ENCODE data around the gene LCP2. TPM values are rescaled to one million over a fixed set of nuclear protein-coding genes. Genes with fewer than 3 reads are reported as not detected.
A peak's percentile ranks its signal among the peaks of the same experiment; 100 is the strongest.

LCP2 gene
- total RNA-seq, 1 donor from 2014 or later, result not detected

DNA sequence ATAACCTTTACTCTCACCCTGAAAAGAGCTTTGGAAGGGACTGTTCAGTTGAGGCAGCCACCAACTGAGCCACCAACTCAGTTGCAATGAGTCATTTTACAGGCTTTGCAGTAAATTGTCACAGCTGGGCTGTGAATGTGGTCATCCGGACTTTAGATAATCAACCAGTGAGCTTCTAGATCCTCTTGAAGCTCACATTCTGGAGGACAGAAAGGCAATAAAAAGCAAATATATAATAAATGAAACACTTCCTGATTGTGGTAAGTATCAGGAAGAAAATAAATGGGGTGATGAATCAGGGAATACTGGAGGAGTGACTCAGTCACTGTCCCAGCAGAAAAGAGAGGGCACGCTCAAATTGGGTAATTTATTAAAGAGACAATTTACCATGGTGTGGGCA lies 78.0 kb downstream of the LCP2 start:
- no peak overlapping the region for H3K4me3 Mint-ChIP-seq (ENCODE audit: unreplicated experiment)
- no peak for DNase-seq (ENCODE audit: extremely low spot score, unreplicated experiment)
- H3K27me3 Mint-ChIP-seq (ENCODE audit: unreplicated experiment), result peaks cover 8% of the 10 kb centered on the region
- TF ChIP-seq, protein P1, sequence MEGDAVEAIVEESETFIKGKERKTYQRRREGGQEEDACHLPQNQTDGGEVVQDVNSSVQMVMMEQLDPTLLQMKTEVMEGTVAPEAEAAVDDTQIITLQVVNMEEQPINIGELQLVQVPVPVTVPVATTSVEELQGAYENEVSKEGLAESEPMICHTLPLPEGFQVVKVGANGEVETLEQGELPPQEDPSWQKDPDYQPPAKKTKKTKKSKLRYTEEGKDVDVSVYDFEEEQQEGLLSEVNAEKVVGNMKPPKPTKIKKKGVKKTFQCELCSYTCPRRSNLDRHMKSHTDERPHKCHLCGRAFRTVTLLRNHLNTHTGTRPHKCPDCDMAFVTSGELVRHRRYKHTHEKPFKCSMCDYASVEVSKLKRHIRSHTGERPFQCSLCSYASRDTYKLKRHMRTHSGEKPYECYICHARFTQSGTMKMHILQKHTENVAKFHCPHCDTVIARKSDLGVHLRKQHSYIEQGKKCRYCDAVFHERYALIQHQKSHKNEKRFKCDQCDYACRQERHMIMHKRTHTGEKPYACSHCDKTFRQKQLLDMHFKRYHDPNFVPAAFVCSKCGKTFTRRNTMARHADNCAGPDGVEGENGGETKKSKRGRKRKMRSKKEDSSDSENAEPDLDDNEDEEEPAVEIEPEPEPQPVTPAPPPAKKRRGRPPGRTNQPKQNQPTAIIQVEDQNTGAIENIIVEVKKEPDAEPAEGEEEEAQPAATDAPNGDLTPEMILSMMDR (IDR thresholded peaks at IDR 0.05), result no peak
- H3K36me3 Mint-ChIP-seq (ENCODE audit: unreplicated experiment), result no peaks in the 10 kb centered on the region
- no peak overlapping the region for H3K27ac Mint-ChIP-seq (ENCODE audit: unreplicated experiment)
- peaks cover 35% of the 10 kb centered on the region for H3K4me1 Mint-ChIP-seq (ENCODE audit: unreplicated experiment)
- H3K9me3 Mint-ChIP-seq (ENCODE audit: unreplicated experiment), result no peaks in the 10 kb centered on the region

- Mint-ChIP-seq H3K27ac (ENCODE audit: unreplicated experiment) (no peak overlapping the region), H3K27me3 (ENCODE audit: unreplicated experiment) (peaks cover 8% of the 10 kb centered on the region), H3K9me3 (ENCODE audit: unreplicated experiment) (no peaks in the 10 kb centered on the region), H3K4me1 (ENCODE audit: unreplicated experiment) (peaks cover 26% of the 10 kb centered on the region), H3K4me3 (ENCODE audit: unreplicated experiment) (no peak overlapping the region), H3K36me3 (ENCODE audit: unreplicated experiment) (no peaks in the 10 kb centered on the region)
- no peak for DNase-seq (ENCODE audit: extremely low spot score, unreplicated experiment)
- TF ChIP-seq, protein P1 (IDR thresholded peaks at IDR 0.05), result no peak
Measured at GRCh38 chr5:170218726-170219125, 78.9 kb downstream of the LCP2 start.

DNA sequence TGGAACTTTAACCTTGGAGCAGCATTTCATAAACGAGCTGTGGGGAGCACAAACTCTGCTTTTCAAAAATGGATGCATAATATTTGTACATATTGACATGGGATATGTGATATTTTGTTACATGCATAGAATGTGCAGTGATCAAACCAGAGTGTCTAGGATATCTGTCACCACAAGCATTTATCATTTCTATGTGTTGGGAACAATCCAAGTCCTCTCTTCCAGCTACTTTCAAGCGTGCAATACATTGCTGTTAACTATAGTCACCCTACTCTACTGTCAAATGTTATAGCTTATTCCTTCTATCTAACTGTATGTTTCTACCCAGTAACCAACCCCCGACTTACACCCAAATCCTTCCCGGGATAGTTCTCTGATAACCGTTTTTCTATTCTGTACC lies 79.7 kb downstream of the LCP2 start:
- H3K36me3 Mint-ChIP-seq (ENCODE audit: unreplicated experiment), result no peaks in the 10 kb centered on the region
- TF ChIP-seq, protein P1 (IDR thresholded peaks at IDR 0.05), result no peak

DNA sequence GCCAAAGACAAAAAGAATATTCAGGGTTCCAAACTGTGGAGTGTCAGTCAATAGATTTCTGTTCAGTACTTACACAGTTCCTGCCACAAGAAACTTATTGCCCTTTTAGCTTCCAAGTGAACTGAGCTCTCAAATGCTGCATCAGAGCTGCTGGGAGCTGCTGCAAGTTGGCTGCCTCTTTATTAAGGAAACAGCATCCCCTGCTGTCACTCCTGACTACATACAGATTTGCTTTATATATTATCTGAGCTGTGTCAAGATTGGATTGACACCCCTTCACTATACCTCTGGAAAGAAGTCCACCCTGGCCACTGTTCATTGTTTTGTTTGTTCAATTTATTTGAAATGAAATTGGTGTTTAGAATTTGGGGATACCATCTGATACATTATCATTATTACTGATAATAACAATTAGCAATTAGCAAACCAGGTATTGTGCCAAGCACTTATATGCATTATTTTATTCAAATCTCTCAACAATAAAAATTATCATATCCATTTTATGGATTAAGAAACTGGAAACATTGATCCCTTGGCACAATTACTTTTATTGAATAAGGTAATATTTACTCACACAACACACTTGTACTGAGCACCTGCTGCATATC lies 81.2 kb downstream of the LCP2 start:
- peaks cover 14% of the 10 kb centered on the region for H3K4me1 Mint-ChIP-seq (ENCODE audit: unreplicated experiment)
- TF ChIP-seq, protein P1 (IDR thresholded peaks at IDR 0.05), result peak; percentile 79
- DNase-seq (ENCODE audit: extremely low spot score, unreplicated experiment), result no peak
- no peak overlapping the region for H3K4me3 Mint-ChIP-seq (ENCODE audit: unreplicated experiment)
- no peaks in the 10 kb centered on the region for H3K36me3 Mint-ChIP-seq (ENCODE audit: unreplicated experiment)
- no peak overlapping the region for H3K27ac Mint-ChIP-seq (ENCODE audit: unreplicated experiment)
- peaks cover 12% of the 10 kb centered on the region for H3K27me3 Mint-ChIP-seq (ENCODE audit: unreplicated experiment)
- H3K9me3 Mint-ChIP-seq (ENCODE audit: unreplicated experiment), result no peaks in the 10 kb centered on the region

More for the DNA sequence above, 79.7 kb downstream of the LCP2 start:
- H3K9me3 Mint-ChIP-seq (ENCODE audit: unreplicated experiment), result no peaks in the 10 kb centered on the region
- H3K27ac Mint-ChIP-seq (ENCODE audit: unreplicated experiment), result no peak overlapping the region
- H3K27me3 Mint-ChIP-seq (ENCODE audit: unreplicated experiment), result peaks cover 8% of the 10 kb centered on the region
- no peak for DNase-seq (ENCODE audit: extremely low spot score, unreplicated experiment)
- H3K4me1 Mint-ChIP-seq (ENCODE audit: unreplicated experiment), result peaks cover 19% of the 10 kb centered on the region
- H3K4me3 Mint-ChIP-seq (ENCODE audit: unreplicated experiment), result no peak overlapping the region

GRCh38 chr5:170211575-170212334 lies 85.8 kb downstream of the LCP2 start:
- TF ChIP-seq, protein P1 (IDR thresholded peaks at IDR 0.05), result no peak
- no peak for DNase-seq (ENCODE audit: extremely low spot score, unreplicated experiment)
- no peaks in the 10 kb centered on the region for H3K36me3 Mint-ChIP-seq (ENCODE audit: unreplicated experiment)
- H3K4me1 Mint-ChIP-seq (ENCODE audit: unreplicated experiment), result no peaks in the 10 kb centered on the region
- no peak overlapping the region for H3K4me3 Mint-ChIP-seq (ENCODE audit: unreplicated experiment)
- H3K27ac Mint-ChIP-seq (ENCODE audit: unreplicated experiment), result no peak overlapping the region
- peaks cover 44% of the 10 kb centered on the region for H3K27me3 Mint-ChIP-seq (ENCODE audit: unreplicated experiment)
- peaks cover 5% of the 10 kb centered on the region for H3K9me3 Mint-ChIP-seq (ENCODE audit: unreplicated experiment)

Measured in osteocyte (in vitro differentiated cells).